Coronary artery (tissue), 2 donors: ENCODE data around the gene AP4S1.
"Not testable (repeated sequence)": the region's sequence is repeated elsewhere in the genome, so short reads cannot be mapped to it uniquely, and the experiment has no call there.

ENCODE experiments used
- DNase-seq: peaks from one replicate; pipeline ENCODE4 v3.0.0-alpha.2; 2017; ENCODE audit warnings: low spot score
- H3K27ac ChIP-seq, 2 donors: fragments of 200-600 bp; sonication (generic); one replicate each; pipeline ENCODE4 v1.5.1; 2016 to 2019
- H3K4me3 ChIP-seq: fragments of 200-600 bp; sonication (generic); 2 replicates; pipeline ENCODE4 v1.5.1; 2016; ENCODE audit warnings: mild to moderate bottlenecking, moderate library complexity
- CTCF ChIP-seq: fragments of 200-600 bp; sonication (generic); IDR thresholded peaks from one replicate; pipeline ENCODE4 v1.5.1; 2019; ENCODE audit warnings: antibody characterized with exemption

The AP4S1 gene

GRCh38 chr14:31057035-31057434, 31.6 kb downstream of the AP4S1 start:
- TF ChIP-seq CTCF: no peak
- no peak for DNase-seq
- H3K4me3 ChIP-seq: no peak overlapping the region
- no peak overlapping the region for H3K27ac ChIP-seq

- no peak overlapping the region for H3K4me3 ChIP-seq
- DNase-seq: no peak
- no peak for TF ChIP-seq CTCF
- H3K27ac ChIP-seq: no peak overlapping the region
Measured at GRCh38 chr14:31057701-31058364, 32.4 kb downstream of the AP4S1 start.

GRCh38 chr14:31059152-31059924, 33.9 kb downstream of the AP4S1 start:
- no peak for TF ChIP-seq CTCF
- H3K4me3 ChIP-seq: no peak overlapping the region
- DNase-seq: no peak
- no peak overlapping the region for H3K27ac ChIP-seq

GRCh38 chr14:31060253-31060875, 34.9 kb downstream of the AP4S1 start:
- no peak overlapping the region for H3K27ac ChIP-seq

GRCh38 chr14:31062908-31063307, 37.5 kb downstream of the AP4S1 start:
- not testable (repeated sequence) for H3K4me3 ChIP-seq, H3K27ac ChIP-seq, DNase-seq

More at GRCh38 chr14:31060253-31060875, 34.9 kb downstream of the AP4S1 start:
- DNase-seq: no peak
- H3K4me3 ChIP-seq: no peak overlapping the region
- TF ChIP-seq CTCF: no peak

GRCh38 chr14:31068235-31068634, 42.8 kb downstream of the AP4S1 start:
- no peak for TF ChIP-seq CTCF
- no peak for DNase-seq
- Histone ChIP-seq H3K27ac (peak overlapping the region in 1 of 2 donors; percentile 37), H3K4me3 (no peak overlapping the region)

- TF ChIP-seq CTCF: no peak
- DNase-seq: no peak
- Histone ChIP-seq H3K27ac (no peak overlapping the region), H3K4me3 (no peak overlapping the region)
Measured at GRCh38 chr14:31069343-31069742, 43.9 kb downstream of the AP4S1 start.
